MG63 (cell line): ENCODE data around the gene RAC3. TPM values are rescaled to one million over a fixed set of nuclear protein-coding genes. Genes with fewer than 3 reads are reported as not detected.

Source experiments
- DNase-seq: peaks from one replicate; pipeline ENCODE4 v3.0.0-alpha.2; 2020
- H3K27me3 ChIP-seq: fragments of 250-450 bp; sonication (Bioruptor Pico); 2 replicates; pipeline ENCODE4 v1.5.1; 2020; ENCODE audit warnings: mild to moderate bottlenecking, moderate library complexity
- H3K36me3 ChIP-seq: fragments of 250-450 bp; sonication (Bioruptor Pico); 2 replicates; pipeline ENCODE4 v1.5.1; 2020; ENCODE audit warnings: mild to moderate bottlenecking, moderate library complexity
- H3K4me3 ChIP-seq: fragments of 250-450 bp; sonication (Bioruptor Pico); 2 replicates; pipeline ENCODE4 v1.5.1; 2020; ENCODE audit warnings: mild to moderate bottlenecking, moderate library complexity
- H3K9me3 ChIP-seq: fragments of 250-450 bp; sonication (Bioruptor Pico); 2 replicates; pipeline ENCODE4 v1.5.1; 2020; ENCODE audit warnings: mild to moderate bottlenecking, moderate library complexity
- total RNA-seq: library from RNA; depleted of rRNA; stranded (reverse); fragments of >200 nt; shearing (Covaris generic); gene quantifications from 2 replicates; pipeline ENCODE4 v1.2.3, GENCODE V29; 2014; ENCODE audit warnings: low replicate concordance; rRNA removed

The RAC3 gene
- total RNA-seq, 1 experiment from 2014 or later = 18.4 TPM

- Histone ChIP-seq H3K36me3 (peaks cover 89% of the 10 kb centered on the region), H3K27me3 (no peaks in the 10 kb centered on the region), H3K9me3 (no peaks in the 10 kb centered on the region), H3K4me3 (no peak overlapping the region)
- no peak for DNase-seq
Observed at GRCh38 chr17:82081966-82082365, 50.5 kb downstream of the RAC3 start.

GRCh38 chr17:82082456-82082855 lies 51.0 kb downstream of the RAC3 start:
- H3K27me3 ChIP-seq = no peaks in the 10 kb centered on the region
- H3K36me3 ChIP-seq = peaks cover 90% of the 10 kb centered on the region
- no peak overlapping the region for H3K4me3 ChIP-seq
- DNase-seq = no peak
- no peaks in the 10 kb centered on the region for H3K9me3 ChIP-seq

DNA sequence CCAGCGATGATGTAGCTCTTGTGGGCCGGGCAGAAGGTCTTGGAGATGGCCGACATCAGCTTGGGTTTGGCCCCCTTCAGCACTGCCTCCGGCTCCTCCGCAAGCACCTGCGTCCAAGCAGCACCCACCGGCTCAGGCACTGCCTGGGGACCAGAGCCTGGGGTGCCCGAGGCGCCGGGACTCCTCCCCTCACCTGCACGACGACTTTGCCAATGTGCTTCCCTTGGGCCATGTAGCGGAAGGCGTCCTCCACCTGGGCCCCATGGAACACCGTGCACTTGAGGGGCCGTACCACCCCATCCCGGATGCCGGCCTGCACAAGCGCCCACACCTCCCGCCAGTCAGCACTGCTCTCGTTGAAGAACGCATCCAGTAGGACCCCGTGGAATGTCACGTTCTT lies 51.5 kb downstream of the RAC3 start:
- H3K36me3 ChIP-seq = peaks cover 90% of the 10 kb centered on the region
- no peaks in the 10 kb centered on the region for H3K9me3 ChIP-seq

More for the DNA sequence above, 51.5 kb downstream of the RAC3 start:
- no peaks in the 10 kb centered on the region for H3K27me3 ChIP-seq
- H3K4me3 ChIP-seq = no peak overlapping the region
- no peak for DNase-seq

Other genes starting within 250 kb of the RAC3 start
- not detected in 2 replicates for gene GCGR, start 227.5 kb upstream of the RAC3 start, total RNA-seq
- gene MCRIP1, start 198.4 kb upstream of the RAC3 start, total RNA-seq = 73.2 and 83.7 TPM in 2 replicates
- gene PPP1R27, start 196.6 kb upstream of the RAC3 start, total RNA-seq = not detected in 2 replicates
- gene P4HB, start 171.1 kb upstream of the RAC3 start, total RNA-seq = 531 and 798 TPM in 2 replicates
- gene ARHGDIA, start 160.3 kb upstream of the RAC3 start, total RNA-seq = 114 and 185 TPM in 2 replicates
- gene ALYREF, start 140.1 kb upstream of the RAC3 start, total RNA-seq = 313 and 425 TPM in 2 replicates
- 161 and 303 TPM in 2 replicates for gene ANAPC11, start 140.0 kb upstream of the RAC3 start, total RNA-seq
- 1.3 and 2.5 TPM in 2 replicates for gene NPB, start 129.4 kb upstream of the RAC3 start, total RNA-seq
- gene PCYT2, start 120.3 kb upstream of the RAC3 start, total RNA-seq = 24.6 and 47.0 TPM in 2 replicates
- 22.1 and 25.9 TPM in 2 replicates for gene SIRT7, start 113.5 kb upstream of the RAC3 start, total RNA-seq
- 11.8 and 14.9 TPM in 2 replicates for gene MAFG, start 103.9 kb upstream of the RAC3 start, total RNA-seq
- gene PYCR1, start 94.4 kb upstream of the RAC3 start, total RNA-seq = 253 and 283 TPM in 2 replicates
- not detected in 2 replicates for gene MYADML2, start 84.4 kb upstream of the RAC3 start, total RNA-seq
- gene NOTUM, start 70.5 kb upstream of the RAC3 start, total RNA-seq = 0.66 TPM in 1 of 2 replicates, not detected in the other
- 43.5 and 78.0 TPM in 2 replicates for gene ASPSCR1, start 54.0 kb upstream of the RAC3 start, total RNA-seq
- gene CENPX, start 8.8 kb upstream of the RAC3 start, total RNA-seq = 106 and 181 TPM in 2 replicates
- gene LRRC45, start 8.4 kb upstream of the RAC3 start, total RNA-seq = 31.7 and 33.0 TPM in 2 replicates
- 44.0 and 73.1 TPM in 2 replicates for gene DCXR, start 6.0 kb downstream of the RAC3 start, total RNA-seq
- 41.2 and 41.6 TPM in 2 replicates for gene RFNG, start 20.1 kb downstream of the RAC3 start, total RNA-seq
- gene GPS1, start 20.2 kb downstream of the RAC3 start, total RNA-seq = 103 and 181 TPM in 2 replicates
- gene DUS1L, start 34.1 kb downstream of the RAC3 start, total RNA-seq = 104 and 123 TPM in 2 replicates
- 112 and 125 TPM in 2 replicates for gene FASN, start 66.6 kb downstream of the RAC3 start, total RNA-seq
- gene CCDC57, start 181.2 kb downstream of the RAC3 start, total RNA-seq = 6.9 and 8.2 TPM in 2 replicates
- 529 and 652 TPM in 2 replicates for gene SLC16A3, start 197.4 kb downstream of the RAC3 start, total RNA-seq
- 60.2 and 104 TPM in 2 replicates for gene CSNK1D, start 242.0 kb downstream of the RAC3 start, total RNA-seq